ENCODE results near the gene PARD3. TPM values are rescaled to one million over a fixed set of nuclear protein-coding genes. Genes with fewer than 3 reads are reported as not detected.
"Not testable (repeated sequence)": the region's sequence is repeated elsewhere in the genome, so short reads cannot be mapped to it uniquely, and the experiment has no call there.

PARD3 gene
- total RNA-seq, 1 donor from 2014 or later: 27.7 TPM

- DNase-seq (ENCODE audit: low spot score): no peak
Measured at GRCh38 chr10:34091635-34092195, 723.4 kb downstream of the PARD3 start.

- DNase-seq (ENCODE audit: low spot score): no peak
Measured at GRCh38 chr10:34089253-34089652, 725.8 kb downstream of the PARD3 start.

- no peak for DNase-seq (ENCODE audit: low spot score)
Measured at GRCh38 chr10:34088208-34088794, 726.8 kb downstream of the PARD3 start.

GRCh38 chr10:34087095-34087418 is 728.0 kb downstream of the PARD3 start:
- no peak for DNase-seq (ENCODE audit: low spot score)

- no peak for DNase-seq (ENCODE audit: low spot score)
Measured at GRCh38 chr10:34083567-34083966, 731.5 kb downstream of the PARD3 start.

- no peak for DNase-seq (ENCODE audit: low spot score)
Measured at GRCh38 chr10:34081948-34082347, 733.1 kb downstream of the PARD3 start.

GRCh38 chr10:34081347-34081743 is 733.8 kb downstream of the PARD3 start:
- DNase-seq (ENCODE audit: low spot score): no peak

GRCh38 chr10:34080485-34081346 is 734.4 kb downstream of the PARD3 start:
- no peak for DNase-seq (ENCODE audit: low spot score)

- DNase-seq (ENCODE audit: low spot score): no peak
Measured at GRCh38 chr10:34079702-34080484, 735.2 kb downstream of the PARD3 start.

- DNase-seq (ENCODE audit: low spot score): no peak
Measured at GRCh38 chr10:34078745-34079470, 736.2 kb downstream of the PARD3 start.

- DNase-seq (ENCODE audit: low spot score): no peak
Measured at GRCh38 chr10:34078017-34078744, 736.9 kb downstream of the PARD3 start.

- no peak for DNase-seq (ENCODE audit: low spot score)
Measured at GRCh38 chr10:34076443-34076842, 738.7 kb downstream of the PARD3 start.

GRCh38 chr10:34075254-34075926 is 739.7 kb downstream of the PARD3 start:
- DNase-seq (ENCODE audit: low spot score): no peak

- DNase-seq (ENCODE audit: low spot score): no peak
Measured at GRCh38 chr10:34074051-34074450, 741.0 kb downstream of the PARD3 start.

- DNase-seq (ENCODE audit: low spot score): not testable (repeated sequence)
Measured at GRCh38 chr10:34067741-34068140, 747.4 kb downstream of the PARD3 start.

GRCh38 chr10:34063592-34063991 is 751.5 kb downstream of the PARD3 start:
- no peak for DNase-seq (ENCODE audit: low spot score)

GRCh38 chr10:34061841-34062240 is 753.3 kb downstream of the PARD3 start:
- DNase-seq (ENCODE audit: low spot score): no peak

All from mesenteric fat pad (tissue), 1 donor.